ENCODE measurements around the gene LCA5.

LCA5 gene

GRCh38 chr6:79559706-79560105 is 22.5 kb upstream of the LCA5 start:
- ChIA-PET CTCF (no interaction called here), POLR2A (no interaction called here)
- DNase-seq (ENCODE audit: extremely low spot score), result no peak
- TF ChIP-seq BHLHE40 (IDR thresholded peaks at IDR 0.05; ENCODE audit: borderline replicate concordance) (no peak), ZNF384 (IDR thresholded peaks at IDR 0.05) (no peak), ARNT (IDR thresholded peaks at IDR 0.05) (no peak), FOXA1 (IDR thresholded peaks at IDR 0.05) (no peak), L3MBTL2 (conservative IDR thresholded peaks at IDR 0.05) (no peak)

DNA sequence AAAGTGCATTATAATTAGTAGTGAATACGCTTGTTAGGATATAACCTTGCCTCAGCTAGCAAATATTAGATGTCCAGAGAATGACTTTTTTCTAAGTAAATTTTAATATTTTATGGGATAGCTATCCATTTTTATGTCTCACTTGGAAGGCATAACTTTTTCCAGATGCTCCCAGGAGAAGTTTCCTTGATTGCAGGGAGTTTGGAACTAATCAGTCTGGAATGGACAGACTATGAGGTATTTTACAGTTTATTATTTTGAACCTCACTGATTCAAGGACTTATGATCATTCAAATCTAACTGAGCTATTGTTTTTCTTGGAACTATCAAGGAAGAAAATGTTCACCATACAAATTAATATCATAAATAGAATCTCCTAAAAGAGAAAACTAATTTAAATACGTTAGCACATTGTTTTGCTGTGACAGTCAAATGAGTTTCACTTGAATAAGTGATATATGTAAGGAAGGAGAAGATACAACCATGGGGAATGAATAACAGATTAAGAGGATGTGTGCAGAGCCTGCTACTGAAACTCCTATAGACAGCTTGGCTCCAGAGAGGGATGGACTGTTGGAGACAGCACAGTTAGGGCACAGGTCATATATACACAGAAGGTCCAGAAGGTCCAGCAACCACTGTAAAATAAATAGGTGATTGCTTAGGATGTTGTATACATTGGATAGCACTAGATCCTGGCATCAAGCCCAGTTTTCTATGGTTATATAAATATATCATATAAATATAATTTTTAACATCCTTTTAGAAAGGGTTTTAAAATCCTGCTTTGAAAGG is 20.6 kb upstream of the LCA5 start:
- TF ChIP-seq ELF4 (IDR thresholded peaks at IDR 0.05) (no peak), FOXK2 (IDR thresholded peaks at IDR 0.05) (no peak), HDGF (IDR thresholded peaks at IDR 0.05; ENCODE audit: borderline replicate concordance) (no peak), L3MBTL2 (conservative IDR thresholded peaks at IDR 0.05) (no peak), LEF1 (IDR thresholded peaks at IDR 0.05; ENCODE audit: borderline replicate concordance) (no peak), CTBP1 (IDR thresholded peaks at IDR 0.05; ENCODE audit: borderline replicate concordance) (no peak), NFRKB (IDR thresholded peaks at IDR 0.05) (no peak), SP1 (IDR thresholded peaks at IDR 0.05) (no peak), ZNF384 (IDR thresholded peaks at IDR 0.05) (no peak), BHLHE40 (IDR thresholded peaks at IDR 0.05; ENCODE audit: borderline replicate concordance) (no peak), FOXA1 (IDR thresholded peaks at IDR 0.05) (no peak)
- POLR2A ChIA-PET, result no interaction called here
- DNase-seq (ENCODE audit: extremely low spot score), result no peak
- CTCF ChIA-PET, result interaction anchor here (1.0 to 1.3 kb wide), 3 partner anchors 13 to 156 kb away, joined by 3 to 6 read pairs (median 4); no protein-coding TSS in a partner anchor

GRCh38 chr6:79554305-79554704 is 17.1 kb upstream of the LCA5 start:
- no peak for TF ChIP-seq CTBP1 (IDR thresholded peaks at IDR 0.05; ENCODE audit: borderline replicate concordance)
- TF ChIP-seq L3MBTL2 (conservative IDR thresholded peaks at IDR 0.05), result no peak
- no peak for TF ChIP-seq BHLHE40 (IDR thresholded peaks at IDR 0.05; ENCODE audit: borderline replicate concordance)
- no peak for TF ChIP-seq NFRKB (IDR thresholded peaks at IDR 0.05)
- TF ChIP-seq FOXM1 (IDR thresholded peaks at IDR 0.05; ENCODE audit: borderline replicate concordance), result no peak
- no peak for TF ChIP-seq ZNF384 (IDR thresholded peaks at IDR 0.05)
- no peak for TF ChIP-seq ELF4 (IDR thresholded peaks at IDR 0.05)
- no peak for TF ChIP-seq LEF1 (IDR thresholded peaks at IDR 0.05; ENCODE audit: borderline replicate concordance)
- no peak for TF ChIP-seq SUZ12 (IDR thresholded peaks at IDR 0.05)
- DNase-seq (ENCODE audit: extremely low spot score), result no peak
- POLR2A ChIA-PET, result no interaction called here
- CTCF ChIA-PET, result interaction anchor here (0.6 to 1.6 kb wide), 2 partner anchors 14 to 505 kb away, joined by 3 to 4 read pairs; no protein-coding TSS in a partner anchor

GRCh38 chr6:79551401-79551800 is 14.2 kb upstream of the LCA5 start:
- TF ChIP-seq PKNOX1 (IDR thresholded peaks at IDR 0.05) (no peak), NFRKB (IDR thresholded peaks at IDR 0.05) (no peak), LEF1 (IDR thresholded peaks at IDR 0.05; ENCODE audit: borderline replicate concordance) (no peak)
- no peak for DNase-seq (ENCODE audit: extremely low spot score)
- POLR2A ChIA-PET, result no interaction called here
- CTCF ChIA-PET, result no interaction called here

DNA sequence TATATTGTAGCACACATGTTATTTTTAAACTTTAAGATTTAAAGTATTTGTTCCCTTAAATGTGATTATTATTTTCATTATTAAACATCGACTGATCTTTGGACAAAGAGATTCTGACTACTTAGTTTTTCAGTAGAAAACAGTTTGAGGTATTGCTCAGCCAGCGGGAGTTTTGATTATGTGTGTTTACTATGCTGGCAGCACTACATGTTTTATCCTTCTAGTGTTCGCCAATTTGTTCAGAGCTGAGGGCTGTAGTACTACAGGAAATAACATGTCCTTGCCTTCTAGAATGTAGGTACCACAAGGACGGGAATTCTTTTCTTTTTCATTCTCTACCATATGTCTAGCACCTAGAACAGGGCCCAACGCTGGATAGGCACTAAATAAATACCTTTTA is 11.1 kb upstream of the LCA5 start:
- TF ChIP-seq FOXA1 (IDR thresholded peaks at IDR 0.05), result no peak
- no peak for TF ChIP-seq ZNF384 (IDR thresholded peaks at IDR 0.05)
- no peak for TF ChIP-seq ELF4 (IDR thresholded peaks at IDR 0.05)
- TF ChIP-seq FOXM1 (IDR thresholded peaks at IDR 0.05; ENCODE audit: borderline replicate concordance), result no peak
- no peak for TF ChIP-seq BHLHE40 (IDR thresholded peaks at IDR 0.05; ENCODE audit: borderline replicate concordance)
- no peak for TF ChIP-seq NFRKB (IDR thresholded peaks at IDR 0.05)
- no peak for TF ChIP-seq CTBP1 (IDR thresholded peaks at IDR 0.05; ENCODE audit: borderline replicate concordance)
- no peak for TF ChIP-seq TARDBP (IDR thresholded peaks at IDR 0.05)
- TF ChIP-seq ARNT (IDR thresholded peaks at IDR 0.05), result no peak
- no peak for TF ChIP-seq LEF1 (IDR thresholded peaks at IDR 0.05; ENCODE audit: borderline replicate concordance)
- TF ChIP-seq SUZ12 (IDR thresholded peaks at IDR 0.05), result no peak
- ChIA-PET POLR2A (no interaction called here), CTCF (no interaction called here)
- no peak for DNase-seq (ENCODE audit: extremely low spot score)

DNA sequence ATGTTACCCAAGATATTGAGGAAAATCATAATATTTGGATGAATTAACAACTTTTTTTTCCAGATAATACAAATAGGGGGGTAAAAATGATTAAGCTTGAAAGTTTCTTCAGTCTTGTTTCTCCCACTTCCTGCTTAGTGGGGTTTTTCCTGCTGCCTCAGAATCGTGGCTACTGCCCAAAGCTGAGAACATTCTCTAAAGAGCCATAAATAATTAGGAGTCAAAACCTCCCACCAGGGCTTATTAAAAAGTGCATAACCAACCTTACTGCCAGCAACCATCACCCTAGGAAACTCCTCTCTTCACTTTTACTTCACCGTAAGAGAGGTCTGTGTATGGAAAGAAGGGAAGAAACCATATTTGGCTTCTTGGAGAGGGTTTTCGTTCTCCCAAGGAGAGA is 9.0 kb upstream of the LCA5 start:
- POLR2A ChIA-PET, result interaction anchor here (2.6 kb wide), 1 partner anchor 9 kb away, joined by 11 read pairs; the partner anchor contains the start of gene LCA5
- CTCF ChIA-PET, result interaction anchor here (0.6 kb wide), 1 partner anchor 24 kb away, joined by 3 read pairs; no protein-coding TSS in a partner anchor
- no peak for DNase-seq (ENCODE audit: extremely low spot score)
- no peak for TF ChIP-seq FOXA1 (IDR thresholded peaks at IDR 0.05)
- TF ChIP-seq ARNT (IDR thresholded peaks at IDR 0.05), result no peak
- no peak for TF ChIP-seq LEF1 (IDR thresholded peaks at IDR 0.05; ENCODE audit: borderline replicate concordance)
- TF ChIP-seq ZNF384 (IDR thresholded peaks at IDR 0.05), result no peak
- TF ChIP-seq BHLHE40 (IDR thresholded peaks at IDR 0.05; ENCODE audit: borderline replicate concordance), result no peak
- no peak for TF ChIP-seq NFRKB (IDR thresholded peaks at IDR 0.05)
- no peak for TF ChIP-seq CTBP1 (IDR thresholded peaks at IDR 0.05; ENCODE audit: borderline replicate concordance)
- TF ChIP-seq SP1 (IDR thresholded peaks at IDR 0.05), result no peak
- no peak for TF ChIP-seq SUZ12 (IDR thresholded peaks at IDR 0.05)

GRCh38 chr6:79544939-79545450 is 7.8 kb upstream of the LCA5 start:
- TF ChIP-seq PKNOX1 (IDR thresholded peaks at IDR 0.05), result peak; percentile 74
- TF ChIP-seq TARDBP (IDR thresholded peaks at IDR 0.05), result no peak
- no peak for TF ChIP-seq SP1 (IDR thresholded peaks at IDR 0.05)
- TF ChIP-seq FOXM1 (IDR thresholded peaks at IDR 0.05; ENCODE audit: borderline replicate concordance), result no peak
- no peak for TF ChIP-seq HDGF (IDR thresholded peaks at IDR 0.05; ENCODE audit: borderline replicate concordance)
- TF ChIP-seq CTBP1 (IDR thresholded peaks at IDR 0.05; ENCODE audit: borderline replicate concordance), result peak; percentile 59; the same call in 1 of the 2 replicates
- peak; percentile 38; the same call in 1 of the 2 replicates for TF ChIP-seq L3MBTL2 (conservative IDR thresholded peaks at IDR 0.05)
- no peak for TF ChIP-seq LEF1 (IDR thresholded peaks at IDR 0.05; ENCODE audit: borderline replicate concordance)
- 0 out of 2 replicates have a peak, but pooled peaks have one; percentile 37 for TF ChIP-seq FOXK2 (IDR thresholded peaks at IDR 0.05)
- CTCF ChIA-PET, result interaction anchor here (0.6 to 1.4 kb wide), 6 partner anchors 10 to 272 kb away, joined by 3 to 6 read pairs (median 3); no protein-coding TSS in a partner anchor
- peak; percentile 80 for DNase-seq (ENCODE audit: extremely low spot score)
- POLR2A ChIA-PET, result interaction anchor here (1.7 to 2.6 kb wide), 2 partner anchors 8 to 86 kb away, joined by 5 to 11 read pairs; partner anchors contain the start of genes LCA5 and SH3BGRL2
